ENCODE data around the gene SP3.

SP3 gene

GRCh38 chr2:173866874-173867618, 98.1 kb downstream of the SP3 start:
- Mint-ChIP-seq H3K4me1 (no peaks in the 10 kb centered on the region), H3K27me3 (peaks cover 34% of the 10 kb centered on the region), H3K27ac (no peak overlapping the region), H3K4me3 (no peak overlapping the region), H3K36me3 (no peaks in the 10 kb centered on the region), H3K9me3 (no peaks in the 10 kb centered on the region)
- CTCF ChIA-PET: no interaction called here
- no peak for DNase-seq

- Mint-ChIP-seq H3K4me1 (no peaks in the 10 kb centered on the region), H3K27me3 (peaks cover 30% of the 10 kb centered on the region), H3K4me3 (no peak overlapping the region), H3K9me3 (no peaks in the 10 kb centered on the region), H3K27ac (no peak overlapping the region), H3K36me3 (no peaks in the 10 kb centered on the region)
- no peak for DNase-seq
- CTCF ChIA-PET: no interaction called here
Measured at GRCh38 chr2:173865971-173866873, 99.0 kb downstream of the SP3 start.

- Mint-ChIP-seq H3K27ac (no peak overlapping the region), H3K27me3 (peaks cover 28% of the 10 kb centered on the region), H3K36me3 (no peaks in the 10 kb centered on the region), H3K4me3 (no peak overlapping the region), H3K4me1 (peaks cover 17% of the 10 kb centered on the region), H3K9me3 (no peaks in the 10 kb centered on the region)
- CTCF ChIA-PET: no interaction called here
- DNase-seq: no peak
Measured at GRCh38 chr2:173862612-173863217, 102.5 kb downstream of the SP3 start.

GRCh38 chr2:173860566-173860965, 104.6 kb downstream of the SP3 start:
- peaks cover 17% of the 10 kb centered on the region for H3K4me1 Mint-ChIP-seq
- no peaks in the 10 kb centered on the region for H3K9me3 Mint-ChIP-seq
- no peaks in the 10 kb centered on the region for H3K36me3 Mint-ChIP-seq
- CTCF ChIA-PET: no interaction called here
- H3K4me3 Mint-ChIP-seq: no peak overlapping the region
- DNase-seq: no peak
- H3K27me3 Mint-ChIP-seq: peaks cover 24% of the 10 kb centered on the region
- H3K27ac Mint-ChIP-seq: no peak overlapping the region

GRCh38 chr2:173860082-173860481, 105.1 kb downstream of the SP3 start:
- Mint-ChIP-seq H3K36me3 (no peaks in the 10 kb centered on the region), H3K4me1 (peaks cover 17% of the 10 kb centered on the region), H3K27me3 (peaks cover 24% of the 10 kb centered on the region), H3K4me3 (no peak overlapping the region), H3K27ac (no peak overlapping the region), H3K9me3 (no peaks in the 10 kb centered on the region)
- CTCF ChIA-PET: no interaction called here
- no peak for DNase-seq

- Mint-ChIP-seq H3K4me3 (no peak overlapping the region), H3K36me3 (no peaks in the 10 kb centered on the region), H3K9me3 (no peaks in the 10 kb centered on the region), H3K27me3 (peaks cover 16% of the 10 kb centered on the region), H3K27ac (no peak overlapping the region), H3K4me1 (peaks cover 17% of the 10 kb centered on the region)
- no peak for DNase-seq
- CTCF ChIA-PET: no interaction called here
Measured at GRCh38 chr2:173858291-173858731, 106.9 kb downstream of the SP3 start.
